Tibial nerve (tissue), 3 donors: ENCODE data around the gene AXDND1.

Experiments used
- POLR2A ChIP-seq, 2 donors: fragments of 450-650 bp; IDR thresholded peaks; one replicate each; pipeline ENCODE4 v1.6.1; 2017; ENCODE audit warnings: antibody characterized with exemption in 2 of 2, mild to moderate bottlenecking in 2 of 2, moderate library complexity in 2 of 2
- TF ChIP-seq, protein P1 (sequence below), 5 experiments: fragments of 200-600 bp in 3 of 5; fragments of 450-650 bp in 2 of 5; sonication (generic) in 3 of 5; IDR thresholded peaks; one replicate each; pipeline ENCODE4 v1.5.1; 2016 to 2019; ENCODE audit warnings: antibody characterized with exemption in 5 of 5, mild to moderate bottlenecking in 3 of 5, moderate library complexity in 2 of 5

- TF ChIP-seq, protein P1, sequence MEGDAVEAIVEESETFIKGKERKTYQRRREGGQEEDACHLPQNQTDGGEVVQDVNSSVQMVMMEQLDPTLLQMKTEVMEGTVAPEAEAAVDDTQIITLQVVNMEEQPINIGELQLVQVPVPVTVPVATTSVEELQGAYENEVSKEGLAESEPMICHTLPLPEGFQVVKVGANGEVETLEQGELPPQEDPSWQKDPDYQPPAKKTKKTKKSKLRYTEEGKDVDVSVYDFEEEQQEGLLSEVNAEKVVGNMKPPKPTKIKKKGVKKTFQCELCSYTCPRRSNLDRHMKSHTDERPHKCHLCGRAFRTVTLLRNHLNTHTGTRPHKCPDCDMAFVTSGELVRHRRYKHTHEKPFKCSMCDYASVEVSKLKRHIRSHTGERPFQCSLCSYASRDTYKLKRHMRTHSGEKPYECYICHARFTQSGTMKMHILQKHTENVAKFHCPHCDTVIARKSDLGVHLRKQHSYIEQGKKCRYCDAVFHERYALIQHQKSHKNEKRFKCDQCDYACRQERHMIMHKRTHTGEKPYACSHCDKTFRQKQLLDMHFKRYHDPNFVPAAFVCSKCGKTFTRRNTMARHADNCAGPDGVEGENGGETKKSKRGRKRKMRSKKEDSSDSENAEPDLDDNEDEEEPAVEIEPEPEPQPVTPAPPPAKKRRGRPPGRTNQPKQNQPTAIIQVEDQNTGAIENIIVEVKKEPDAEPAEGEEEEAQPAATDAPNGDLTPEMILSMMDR (IDR thresholded peaks at IDR 0.05), result no peak
- no peak for TF ChIP-seq POLR2A (IDR thresholded peaks at IDR 0.05)
Measured at GRCh38 chr1:179530352-179530751, 164.6 kb downstream of the AXDND1 start.
